ENCODE results near the gene SYCP3.

Gene SYCP3

DNA sequence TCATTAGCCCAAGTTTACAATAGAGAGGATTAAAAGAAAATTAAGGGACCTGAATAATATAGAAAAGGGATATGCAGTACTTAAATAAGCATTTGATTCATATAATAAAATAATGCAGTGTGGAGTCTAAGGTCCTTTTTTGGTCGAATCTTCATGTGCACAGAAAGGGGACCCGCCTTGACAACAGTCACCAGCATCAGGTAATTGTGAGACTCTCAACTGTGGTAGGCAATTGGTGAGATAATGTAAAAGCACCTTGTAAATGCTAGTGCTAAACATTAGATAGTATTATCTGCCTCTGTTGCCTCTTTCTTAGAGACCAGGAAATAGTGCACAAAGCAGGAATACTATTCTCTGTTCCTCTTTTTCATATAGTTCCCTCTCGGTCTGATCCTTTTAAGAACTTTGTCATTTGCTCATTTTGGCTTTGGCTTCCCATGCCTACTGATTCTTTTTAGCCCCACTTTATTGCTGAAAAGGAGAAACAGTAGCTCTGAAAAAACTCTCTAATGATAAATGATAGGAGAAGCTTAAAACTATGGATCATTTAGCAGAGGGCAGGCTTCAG, 24.3 kb downstream of the SYCP3 start:
- no peak for DNase-seq (ENCODE audit: low spot score)
- Mint-ChIP-seq H3K27me3 (ENCODE audit: low read depth) (peaks cover 3% of the 10 kb centered on the region), H3K27ac (no peak overlapping the region)

DNA sequence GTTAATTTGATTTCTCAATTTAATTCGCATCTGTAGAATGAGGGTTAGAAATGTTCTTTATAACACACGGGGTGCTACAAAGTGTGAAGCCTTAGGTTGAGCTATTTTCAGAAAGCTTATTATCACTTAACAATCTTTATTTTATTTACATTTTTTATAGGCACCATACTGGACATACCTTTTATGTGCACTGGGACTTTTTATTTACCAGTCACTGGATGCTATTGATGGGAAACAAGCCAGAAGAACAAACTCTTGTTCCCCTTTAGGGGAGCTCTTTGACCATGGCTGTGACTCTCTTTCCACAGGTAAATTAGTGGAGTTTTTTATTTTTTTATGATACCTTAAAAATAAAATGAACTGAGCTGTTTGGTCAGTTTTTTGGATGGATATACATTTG, 25.3 kb downstream of the SYCP3 start:
- Mint-ChIP-seq H3K4me3 (no peak overlapping the region), H3K27ac (no peak overlapping the region), H3K9me3 (no peaks in the 10 kb centered on the region), H3K4me1 (ENCODE audit: low read depth) (peaks cover 6% of the 10 kb centered on the region), H3K27me3 (ENCODE audit: low read depth) (peaks cover 3% of the 10 kb centered on the region), H3K36me3 (ENCODE audit: low read depth) (no peaks in the 10 kb centered on the region)
- DNase-seq (ENCODE audit: low spot score) = no peak

More for the DNA sequence above, 24.3 kb downstream of the SYCP3 start:
- Mint-ChIP-seq H3K9me3 (no peaks in the 10 kb centered on the region), H3K36me3 (ENCODE audit: low read depth) (no peaks in the 10 kb centered on the region), H3K4me3 (no peak overlapping the region), H3K4me1 (ENCODE audit: low read depth) (peaks cover 2% of the 10 kb centered on the region)

DNA sequence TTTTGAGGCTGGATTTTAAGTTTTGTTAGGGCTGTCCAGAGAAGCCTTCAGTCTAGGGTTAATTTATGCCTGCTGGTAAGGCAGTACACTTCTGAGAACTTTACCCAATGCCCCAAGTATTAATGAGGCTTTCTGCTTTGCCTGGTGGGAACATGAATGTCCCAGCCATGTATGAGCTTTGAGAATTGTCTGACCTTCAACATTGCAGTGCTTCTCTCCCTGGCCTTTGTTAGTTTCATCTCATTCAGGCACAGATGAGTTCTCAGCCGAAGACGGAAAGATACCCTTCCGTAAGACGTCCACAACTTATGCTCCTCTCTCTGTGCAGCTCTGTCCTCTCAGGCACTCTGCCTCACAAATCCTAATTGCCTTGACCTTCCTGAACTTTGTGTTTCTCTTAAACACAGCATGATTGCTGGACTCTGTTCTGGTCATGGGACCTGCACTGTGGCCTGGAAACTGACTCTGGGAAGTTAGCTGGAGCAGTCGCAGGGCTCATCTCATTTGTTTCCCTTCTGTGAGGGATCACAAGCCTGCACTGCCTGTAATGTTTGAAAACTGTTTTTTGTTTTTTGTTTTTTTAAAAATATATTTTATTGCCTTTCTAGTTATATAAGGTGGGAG, 26.1 kb downstream of the SYCP3 start:
- DNase-seq (ENCODE audit: low spot score) = no peak
- no peak overlapping the region for H3K27ac Mint-ChIP-seq
- no peaks in the 10 kb centered on the region for H3K9me3 Mint-ChIP-seq
- H3K27me3 Mint-ChIP-seq (ENCODE audit: low read depth) = peaks cover 3% of the 10 kb centered on the region
- no peak overlapping the region for H3K4me3 Mint-ChIP-seq
- peaks cover 6% of the 10 kb centered on the region for H3K4me1 Mint-ChIP-seq (ENCODE audit: low read depth)
- H3K36me3 Mint-ChIP-seq (ENCODE audit: low read depth) = no peaks in the 10 kb centered on the region

DNA sequence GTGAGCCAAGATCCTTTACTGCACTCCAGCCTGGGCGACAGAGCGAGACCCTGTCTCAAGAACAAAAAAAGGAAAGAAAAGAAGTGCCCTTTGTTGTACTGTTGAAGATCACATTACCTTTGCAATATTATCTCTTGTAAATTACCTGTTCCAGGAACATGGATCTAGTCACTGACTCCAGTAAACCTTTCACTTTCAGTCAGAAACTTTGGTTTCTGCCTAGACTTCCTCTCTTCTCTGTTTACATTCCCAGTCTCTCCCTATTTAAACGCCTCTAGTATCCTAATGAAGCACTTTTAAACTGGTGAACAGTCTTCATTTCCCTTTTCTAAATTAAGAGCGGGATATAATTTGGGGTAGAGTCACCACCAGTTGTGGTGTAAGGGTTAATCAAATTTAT, 29.0 kb downstream of the SYCP3 start:
- H3K4me3 Mint-ChIP-seq = no peak overlapping the region
- H3K9me3 Mint-ChIP-seq = no peaks in the 10 kb centered on the region
- no peak overlapping the region for H3K27ac Mint-ChIP-seq
- peaks cover 8% of the 10 kb centered on the region for H3K4me1 Mint-ChIP-seq (ENCODE audit: low read depth)
- H3K36me3 Mint-ChIP-seq (ENCODE audit: low read depth) = no peaks in the 10 kb centered on the region
- no peak for DNase-seq (ENCODE audit: low spot score)
- peaks cover 3% of the 10 kb centered on the region for H3K27me3 Mint-ChIP-seq (ENCODE audit: low read depth)

DNA sequence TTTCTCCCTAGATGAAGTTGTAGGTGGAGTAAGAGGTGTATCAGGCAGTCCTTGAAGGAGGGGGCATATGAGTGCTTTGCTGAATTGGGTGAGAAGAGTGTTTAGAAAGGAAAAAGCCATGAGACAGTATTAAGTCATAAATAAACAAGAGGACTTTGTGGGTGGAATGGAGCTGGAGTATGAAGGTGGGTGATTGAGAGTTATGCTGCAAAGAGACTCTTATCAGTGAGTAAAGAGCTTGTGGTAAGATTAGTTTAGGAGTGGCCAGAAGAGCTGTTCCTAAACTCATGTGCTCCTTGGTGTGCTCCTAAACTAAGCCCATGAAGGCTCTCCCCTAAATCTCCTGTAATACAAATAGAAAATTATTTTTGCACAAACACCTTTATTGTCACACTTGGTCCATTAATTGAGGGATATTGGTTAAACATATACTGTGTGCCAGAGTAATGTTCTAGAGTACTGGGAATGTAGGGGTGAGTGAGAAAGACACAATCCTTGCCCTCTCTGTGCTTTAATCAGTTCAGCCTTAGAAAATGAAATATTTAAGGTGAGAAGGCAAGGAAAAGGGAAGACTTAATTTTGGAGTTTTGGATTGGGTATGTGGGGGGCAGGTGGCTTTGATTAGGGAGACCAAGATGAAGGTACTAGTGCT, 32.0 kb downstream of the SYCP3 start:
- Mint-ChIP-seq H3K4me3 (no peak overlapping the region), H3K27me3 (ENCODE audit: low read depth) (peaks cover under 1% of the 10 kb centered on the region), H3K36me3 (ENCODE audit: low read depth) (no peaks in the 10 kb centered on the region), H3K4me1 (ENCODE audit: low read depth) (peaks cover 8% of the 10 kb centered on the region), H3K27ac (no peak overlapping the region), H3K9me3 (no peaks in the 10 kb centered on the region)
- DNase-seq (ENCODE audit: low spot score) = no peak

DNA sequence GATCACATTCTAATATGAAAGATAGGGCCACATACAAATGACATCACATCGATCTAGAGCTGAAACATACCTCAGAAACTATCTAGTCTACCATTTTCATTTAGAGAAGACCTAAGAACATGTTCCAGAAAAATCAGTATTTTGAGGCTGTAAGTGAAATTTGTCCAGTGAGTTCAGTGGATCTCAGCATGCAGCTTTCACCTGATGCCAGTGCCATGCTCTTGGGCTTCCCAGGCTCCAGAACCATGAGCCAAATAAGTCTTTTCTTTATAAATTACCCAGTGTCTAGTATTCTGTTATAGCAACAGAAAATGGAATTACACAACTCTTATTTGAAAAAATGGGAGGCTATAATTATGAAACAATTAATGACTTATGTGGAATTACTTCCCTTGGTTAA, 32.9 kb downstream of the SYCP3 start:
- no peaks in the 10 kb centered on the region for H3K27me3 Mint-ChIP-seq (ENCODE audit: low read depth)
- H3K4me1 Mint-ChIP-seq (ENCODE audit: low read depth) = peaks cover 8% of the 10 kb centered on the region
- no peaks in the 10 kb centered on the region for H3K36me3 Mint-ChIP-seq (ENCODE audit: low read depth)
- H3K4me3 Mint-ChIP-seq = no peak overlapping the region
- H3K9me3 Mint-ChIP-seq = no peaks in the 10 kb centered on the region
- DNase-seq (ENCODE audit: low spot score) = no peak
- H3K27ac Mint-ChIP-seq = no peak overlapping the region

DNA sequence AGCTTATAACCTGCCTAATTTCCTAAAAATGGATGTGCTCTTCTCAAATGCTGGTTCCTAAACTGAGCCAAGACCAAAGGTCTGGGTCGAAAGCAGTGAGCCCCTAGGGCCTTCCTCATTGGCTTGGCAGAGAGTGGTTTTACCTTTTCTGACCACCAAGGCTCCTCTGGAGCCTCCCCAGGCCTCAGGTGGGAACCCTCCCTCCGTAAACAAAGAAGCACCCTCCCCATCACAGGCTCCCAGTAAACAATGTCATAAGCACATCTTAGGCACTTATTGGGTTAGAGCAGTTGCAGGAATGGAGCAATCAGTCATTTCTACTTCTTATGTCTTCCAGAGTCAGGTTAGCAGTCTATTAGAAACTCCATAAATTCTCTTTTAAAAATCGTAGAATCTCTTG, 35.8 kb downstream of the SYCP3 start:
- Mint-ChIP-seq H3K27me3 (ENCODE audit: low read depth) (peaks cover 5% of the 10 kb centered on the region), H3K4me1 (ENCODE audit: low read depth) (peaks cover 15% of the 10 kb centered on the region), H3K27ac (no peak overlapping the region), H3K9me3 (no peaks in the 10 kb centered on the region), H3K4me3 (no peak overlapping the region), H3K36me3 (ENCODE audit: low read depth) (no peaks in the 10 kb centered on the region)
- no peak for DNase-seq (ENCODE audit: low spot score)

DNA sequence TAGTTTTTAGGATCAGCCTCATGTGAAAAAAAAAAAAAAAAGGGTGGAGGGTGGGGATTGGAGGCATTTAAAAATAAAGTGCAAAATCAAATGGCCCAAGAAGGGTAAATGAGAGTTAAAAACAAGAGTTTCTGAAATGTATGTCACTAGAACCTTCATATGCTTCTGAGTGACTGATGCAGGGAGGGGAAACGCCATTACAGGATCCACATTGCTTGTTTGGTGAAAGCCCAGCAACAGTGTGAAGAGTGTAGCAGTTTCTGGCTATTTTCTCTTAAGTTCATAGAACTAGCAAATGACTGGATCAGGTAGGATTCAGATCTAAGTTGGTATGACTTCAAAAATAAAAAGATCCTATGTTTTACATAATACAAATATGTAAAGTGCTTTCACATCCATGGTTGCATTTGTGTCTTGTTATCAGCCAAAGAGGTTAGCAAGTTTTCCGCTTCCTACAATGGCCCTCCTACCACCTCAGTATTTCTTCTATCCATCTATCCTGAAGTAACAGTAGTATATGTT, 38.9 kb downstream of the SYCP3 start:
- Mint-ChIP-seq H3K27ac (no peak overlapping the region), H3K9me3 (no peaks in the 10 kb centered on the region), H3K4me3 (no peak overlapping the region), H3K36me3 (ENCODE audit: low read depth) (no peaks in the 10 kb centered on the region), H3K27me3 (ENCODE audit: low read depth) (peaks cover 8% of the 10 kb centered on the region), H3K4me1 (ENCODE audit: low read depth) (peaks cover 24% of the 10 kb centered on the region)
- DNase-seq (ENCODE audit: low spot score) = no peak

DNA sequence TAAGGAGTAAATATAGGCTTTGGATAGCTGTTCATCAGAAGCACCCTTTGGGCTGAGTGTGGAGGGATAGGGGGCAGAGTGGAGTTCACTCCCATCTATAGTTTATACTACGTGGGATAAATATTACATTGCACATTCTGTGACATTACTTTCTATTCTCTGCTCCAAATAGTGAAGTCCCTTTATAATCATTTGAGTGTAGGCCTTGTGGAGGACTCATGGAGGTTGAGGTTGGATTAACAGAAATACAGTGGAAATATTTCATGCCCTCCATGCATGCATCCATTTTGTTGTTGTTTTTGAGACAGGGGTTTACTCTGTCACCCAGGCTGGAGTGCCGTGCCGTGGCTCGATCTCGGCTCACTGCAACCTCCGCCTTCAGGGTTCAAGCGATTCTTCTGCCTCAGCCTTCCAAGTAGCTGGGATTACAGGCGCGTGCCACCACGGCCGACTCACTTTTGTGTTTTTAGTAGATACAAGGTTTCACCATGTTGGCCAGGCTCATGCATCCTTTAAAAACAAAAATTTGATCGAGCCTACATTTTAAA, 40.4 kb downstream of the SYCP3 start:
- Mint-ChIP-seq H3K27me3 (ENCODE audit: low read depth) (peaks cover 8% of the 10 kb centered on the region), H3K36me3 (ENCODE audit: low read depth) (no peaks in the 10 kb centered on the region), H3K4me3 (peak overlapping the region; percentile 87), H3K4me1 (ENCODE audit: low read depth) (peaks cover 24% of the 10 kb centered on the region), H3K9me3 (no peaks in the 10 kb centered on the region), H3K27ac (no peak overlapping the region)
- DNase-seq (ENCODE audit: low spot score) = no peak

DNA sequence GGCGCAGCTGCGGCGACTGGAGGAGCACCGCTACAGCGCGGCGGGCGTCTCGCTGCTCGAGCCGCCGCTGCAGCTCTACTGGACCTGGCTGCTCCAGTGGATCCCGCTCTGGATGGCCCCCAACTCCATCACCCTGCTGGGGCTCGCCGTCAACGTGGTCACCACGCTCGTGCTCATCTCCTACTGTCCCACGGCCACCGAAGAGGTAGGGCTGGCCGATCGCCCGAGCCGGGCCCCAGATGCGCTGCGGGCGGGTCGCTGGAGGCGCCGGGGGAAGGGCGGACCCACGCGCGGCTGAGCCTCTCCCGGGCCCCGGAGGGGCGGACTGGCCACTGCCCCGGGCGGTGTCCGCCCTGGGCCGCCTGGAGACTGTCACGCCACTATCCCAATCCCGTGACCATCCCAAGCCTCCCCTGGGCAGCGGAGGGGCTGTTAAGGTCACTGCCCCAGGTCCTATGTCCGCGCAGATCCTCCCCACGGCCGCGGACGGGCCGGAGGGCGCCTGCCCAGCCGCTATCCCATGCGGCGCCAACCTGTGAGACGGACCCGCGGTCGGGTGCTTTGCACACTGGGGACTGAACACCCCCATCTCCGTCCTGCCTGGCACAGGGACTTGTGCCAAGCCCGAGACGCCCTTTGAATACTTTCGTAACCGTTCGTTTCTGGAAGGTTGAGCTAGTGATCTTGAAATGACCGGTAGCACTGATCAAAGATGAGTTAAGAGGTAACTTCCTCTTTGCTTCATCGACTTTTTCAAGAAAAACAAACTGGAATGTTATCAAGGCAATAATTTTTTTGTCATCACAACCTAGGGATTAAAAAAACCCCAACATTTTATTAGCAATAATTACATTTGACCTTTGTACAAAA, 41.1 kb downstream of the SYCP3 start:
- H3K9me3 Mint-ChIP-seq = no peaks in the 10 kb centered on the region
- peaks cover 8% of the 10 kb centered on the region for H3K27me3 Mint-ChIP-seq (ENCODE audit: low read depth)
- DNase-seq (ENCODE audit: low spot score) = peak; percentile 13
- H3K4me1 Mint-ChIP-seq (ENCODE audit: low read depth) = peaks cover 24% of the 10 kb centered on the region
- H3K36me3 Mint-ChIP-seq (ENCODE audit: low read depth) = no peaks in the 10 kb centered on the region
- peak overlapping the region; percentile 87 for H3K4me3 Mint-ChIP-seq
- H3K27ac Mint-ChIP-seq = peak overlapping the region; percentile 81

DNA sequence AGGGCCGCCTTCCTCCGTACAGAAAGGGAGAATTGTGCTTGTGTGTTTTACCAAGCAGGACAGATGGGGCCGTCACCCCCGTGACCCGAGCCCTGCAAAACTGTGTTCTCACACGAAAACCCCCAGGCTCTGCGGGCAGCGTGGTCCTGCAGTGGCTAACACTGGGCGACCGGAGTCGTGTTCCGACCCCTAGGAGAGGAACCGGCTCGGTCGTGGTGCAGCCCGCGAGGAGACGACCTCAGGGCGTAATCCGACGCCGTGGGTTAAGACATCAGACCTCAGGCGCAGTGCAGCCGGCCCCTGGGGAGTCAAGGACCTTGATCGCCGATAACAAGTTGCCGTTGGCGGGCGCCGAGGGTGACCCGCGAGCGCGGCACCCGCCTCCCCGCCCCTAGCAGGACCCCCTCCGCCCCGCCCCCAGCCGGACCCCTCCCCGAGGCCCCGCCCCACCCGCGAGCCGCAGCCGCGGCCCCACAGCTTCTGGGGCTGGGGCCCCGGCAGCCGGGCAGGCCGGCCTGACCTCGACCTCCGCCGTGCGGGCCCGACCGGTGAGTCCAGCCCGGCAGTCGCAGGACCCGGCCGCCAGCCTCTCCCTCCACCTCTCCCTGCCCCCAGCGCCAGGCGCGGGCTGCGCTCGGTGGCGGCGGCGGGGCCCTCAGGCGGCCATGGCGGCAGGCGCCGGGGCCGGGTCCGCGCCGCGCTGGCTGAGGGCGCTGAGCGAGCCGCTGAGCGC, 41.9 kb downstream of the SYCP3 start, which contains the start of gene CHPT1:
CHPT1 (plus strand) TSS at position 444 of the 733 bp plus-strand sequence; CDS start at position 666, 222 bp downstream.
- peaks cover 24% of the 10 kb centered on the region for H3K4me1 Mint-ChIP-seq (ENCODE audit: low read depth)
- H3K36me3 Mint-ChIP-seq (ENCODE audit: low read depth) = no peaks in the 10 kb centered on the region
- peak within 1 kb of the TSS; percentile 87 for H3K4me3 Mint-ChIP-seq
- peak within 1 kb of the TSS; percentile 81 for H3K27ac Mint-ChIP-seq
- H3K27me3 Mint-ChIP-seq (ENCODE audit: low read depth) = peaks cover 8% of the 10 kb centered on the region
- DNase-seq (ENCODE audit: low spot score) = peak; percentile 52
- H3K9me3 Mint-ChIP-seq = no peaks in the 10 kb centered on the region

DNA sequence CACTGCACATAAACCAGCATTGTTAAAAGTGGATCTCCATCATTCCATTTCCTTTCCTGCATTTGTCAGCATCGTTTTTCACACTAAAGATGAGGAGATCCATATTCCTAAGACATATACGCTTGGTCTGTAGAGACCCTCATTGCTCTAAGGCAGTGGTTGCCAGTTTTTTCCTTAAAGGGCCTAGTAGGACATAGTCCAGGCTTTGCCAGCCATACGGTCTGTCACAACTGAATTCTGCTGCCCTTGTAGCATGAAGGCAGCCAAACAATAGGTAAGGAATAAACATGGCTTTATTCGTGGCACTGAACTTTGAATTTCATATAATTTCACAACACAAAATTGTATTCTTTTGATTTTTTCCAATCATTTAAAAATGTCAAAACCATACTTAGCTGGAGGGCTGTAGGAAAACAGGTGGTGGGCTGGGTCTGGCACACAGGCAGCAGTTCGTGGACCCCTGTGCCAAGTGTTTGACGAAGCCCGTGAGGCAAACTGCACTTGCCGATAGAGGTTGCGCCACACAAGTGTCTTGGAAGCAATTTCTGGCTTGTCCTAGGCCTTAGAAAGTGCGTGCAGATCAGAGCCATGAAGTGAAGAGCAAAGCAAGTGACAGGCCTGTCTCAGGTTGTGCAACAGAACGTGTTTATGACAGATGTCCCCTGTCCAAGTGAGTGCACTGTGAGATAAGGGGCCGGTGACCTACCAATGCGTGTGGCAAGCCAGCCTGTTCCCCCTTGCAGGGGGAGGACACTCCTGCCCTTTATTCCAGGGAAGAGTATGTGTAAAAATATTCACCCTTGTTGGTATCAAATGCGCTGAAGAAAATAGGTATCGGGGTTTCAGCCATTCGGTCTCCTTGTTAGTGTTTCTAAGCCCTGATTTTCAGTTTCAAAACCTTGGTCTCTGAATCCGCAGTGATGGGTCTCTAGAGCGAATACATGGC, 42.7 kb downstream of the SYCP3 start:
- peaks cover 8% of the 10 kb centered on the region for H3K27me3 Mint-ChIP-seq (ENCODE audit: low read depth)
- no peak for DNase-seq (ENCODE audit: low spot score)
- H3K9me3 Mint-ChIP-seq = no peaks in the 10 kb centered on the region
- peaks cover 24% of the 10 kb centered on the region for H3K4me1 Mint-ChIP-seq (ENCODE audit: low read depth)
- peak overlapping the region; percentile 62 for H3K27ac Mint-ChIP-seq
- H3K4me3 Mint-ChIP-seq = peak overlapping the region; percentile 85
- no peaks in the 10 kb centered on the region for H3K36me3 Mint-ChIP-seq (ENCODE audit: low read depth)

All from T-helper 2 cell treated with Interferon-gamma antibody and Interleukin-4, amounts not matched to agents 5 μg/mL and 100 μg/mL, for 36 hours (primary cell).